K562 (cell line): ENCODE data around the gene YOD1. TPM values are rescaled to one million over a fixed set of nuclear protein-coding genes. Genes with fewer than 3 reads are reported as not detected.

ENCODE experiments used
- BRF1 ChIP-seq: IDR thresholded peaks from 3 replicates; pipeline ENCODE4 v1.6.1; 2011; ENCODE audit warnings: borderline replicate concordance, mild to moderate bottlenecking; ENCODE audit not compliant: insufficient read length; ENCODE audit errors: extremely low read depth
- CXXC5 ChIP-seq: fragments of 250-450 bp; sonication (Bioruptor Pico); IDR thresholded peaks from 2 replicates; pipeline ENCODE4 v1.8.0; 2022; ENCODE audit warnings: inconsistent platforms, mild to moderate bottlenecking, moderate library complexity
- HDAC1 ChIP-seq, 2 experiments: fragments of 450-650 bp; IDR thresholded peaks; 2 replicates each; pipeline ENCODE4 v1.6.1; 2016 to 2017; ENCODE audit warnings: inconsistent platforms in 1 of 2, mild to moderate bottlenecking in 1 of 2, moderate library complexity in 1 of 2
- IFI16 ChIP-seq: fragments of 250-450 bp; sonication (Bioruptor Pico); IDR thresholded peaks from 2 replicates; pipeline ENCODE4 v2.1.2; 2022; ENCODE audit warnings: mild to moderate bottlenecking, inconsistent platforms
- KLF1 ChIP-seq: fragments of 450-650 bp; IDR thresholded peaks from 2 replicates; pipeline ENCODE4 v1.6.1; 2016; ENCODE audit warnings: missing genetic modification characterization, missing compliant biosample characterization
- MCM7 ChIP-seq, 2 experiments: fragments of 450-650 bp; IDR thresholded peaks; 2 replicates each; pipeline ENCODE4 v1.6.1; 2016 to 2018
- NEUROD1 ChIP-seq: fragments of 150-350 bp; IDR thresholded peaks from 2 replicates; pipeline ENCODE4 v1.6.1; 2014; ENCODE audit warnings: borderline replicate concordance, low read length, low read depth; ENCODE audit not compliant: partially characterized antibody
- RCOR1 ChIP-seq, 2 experiments: IDR thresholded peaks; 2 replicates each; pipeline ENCODE4 v1.6.1; 2012; ENCODE audit warnings: low read depth in 2 of 2, low read length in 2 of 2, borderline replicate concordance in 1 of 2, improper control_type of control experiment in 1 of 2
- RFX7 ChIP-seq: fragments of 250-450 bp; sonication (Bioruptor Pico); IDR thresholded peaks from 2 replicates; pipeline ENCODE4 v1.5.1; 2021; ENCODE audit warnings: mild to moderate bottlenecking
- SMAD2 ChIP-seq: fragments of 150-350 bp; IDR thresholded peaks from 2 replicates; pipeline ENCODE4 v1.6.1; 2014; ENCODE audit warnings: low read depth, mild to moderate bottlenecking, low read length
- SMARCB1 ChIP-seq: IDR thresholded peaks from 2 replicates; pipeline ENCODE4 v1.6.1; 2011; ENCODE audit warnings: improper control_type of control experiment, low read depth; ENCODE audit not compliant: insufficient read length
- TCF3 ChIP-seq: sonication (generic); formaldehyde crosslinking; IDR thresholded peaks from 2 replicates; pipeline ENCODE4 v1.4.0; 2020; ENCODE audit warnings: mild to moderate bottlenecking, missing genetic modification reagents
- ZBTB34 ChIP-seq: fragments of 250-450 bp; sonication (Bioruptor Pico); IDR thresholded peaks from 2 replicates; pipeline ENCODE4 v1.8.0; 2021; ENCODE audit warnings: mild to moderate bottlenecking, moderate library complexity
- ZC3H4 ChIP-seq: sonication (generic); formaldehyde crosslinking; IDR thresholded peaks from 2 replicates; pipeline ENCODE4 v1.9.0; 2021; ENCODE audit warnings: missing genetic modification reagents, borderline replicate concordance
- polyA plus RNA-seq, 8 experiments: library from polyadenylated mRNA; depleted of rRNA in 4 of 8; stranded (reverse) in 5 of 8; unstranded in 3 of 8; fragments of >200 nt; fragmentation: Nextera tagmentation in 2 of 8; fragmentation: Illumina TruSeq in 1 of 8; extraction: Ambion mirVana in 2 of 8; extraction: Trizol in 1 of 8; gene quantifications; 2 replicates each; pipeline versions ENCODE4 v1.2.1 to v1.2.3, GENCODE V29; 2011 to 2014; ENCODE audit warnings: inconsistent platforms in 1 of 8, missing spikeins in 1 of 8
- total RNA-seq, 7 experiments: library from RNA; depleted of rRNA in 6 of 7; stranded (reverse); fragments of >200 nt in 6 of 7; fragmentation: Illumina TruSeq in 2 of 7; extraction: Trizol in 2 of 7; gene quantifications; 2 replicates each; pipeline versions ENCODE4 v1.2.1 to v1.2.3, GENCODE V29; 2011 to 2021; ENCODE audit warnings: low replicate concordance in 1 of 7
- TF ChIP-seq, protein P1 (sequence below): fragments of 200-600 bp; sonication (generic); IDR thresholded peaks from one replicate; pipeline ENCODE4 v1.6.1; 2012; ENCODE audit warnings: mild to moderate bottlenecking, low read depth, low read length, inconsistent platforms

The YOD1 gene
- total and polyA plus RNA-seq, 9 of the 15 experiments (the other 6 are each of a cell fraction or from before 2014, with no cell fraction given): 18.2 to 78.1 (median 46.9) TPM

GRCh38 chr1:207025146-207025880, 25.7 kb downstream of the YOD1 start (continued):
- TF ChIP-seq, protein P1, sequence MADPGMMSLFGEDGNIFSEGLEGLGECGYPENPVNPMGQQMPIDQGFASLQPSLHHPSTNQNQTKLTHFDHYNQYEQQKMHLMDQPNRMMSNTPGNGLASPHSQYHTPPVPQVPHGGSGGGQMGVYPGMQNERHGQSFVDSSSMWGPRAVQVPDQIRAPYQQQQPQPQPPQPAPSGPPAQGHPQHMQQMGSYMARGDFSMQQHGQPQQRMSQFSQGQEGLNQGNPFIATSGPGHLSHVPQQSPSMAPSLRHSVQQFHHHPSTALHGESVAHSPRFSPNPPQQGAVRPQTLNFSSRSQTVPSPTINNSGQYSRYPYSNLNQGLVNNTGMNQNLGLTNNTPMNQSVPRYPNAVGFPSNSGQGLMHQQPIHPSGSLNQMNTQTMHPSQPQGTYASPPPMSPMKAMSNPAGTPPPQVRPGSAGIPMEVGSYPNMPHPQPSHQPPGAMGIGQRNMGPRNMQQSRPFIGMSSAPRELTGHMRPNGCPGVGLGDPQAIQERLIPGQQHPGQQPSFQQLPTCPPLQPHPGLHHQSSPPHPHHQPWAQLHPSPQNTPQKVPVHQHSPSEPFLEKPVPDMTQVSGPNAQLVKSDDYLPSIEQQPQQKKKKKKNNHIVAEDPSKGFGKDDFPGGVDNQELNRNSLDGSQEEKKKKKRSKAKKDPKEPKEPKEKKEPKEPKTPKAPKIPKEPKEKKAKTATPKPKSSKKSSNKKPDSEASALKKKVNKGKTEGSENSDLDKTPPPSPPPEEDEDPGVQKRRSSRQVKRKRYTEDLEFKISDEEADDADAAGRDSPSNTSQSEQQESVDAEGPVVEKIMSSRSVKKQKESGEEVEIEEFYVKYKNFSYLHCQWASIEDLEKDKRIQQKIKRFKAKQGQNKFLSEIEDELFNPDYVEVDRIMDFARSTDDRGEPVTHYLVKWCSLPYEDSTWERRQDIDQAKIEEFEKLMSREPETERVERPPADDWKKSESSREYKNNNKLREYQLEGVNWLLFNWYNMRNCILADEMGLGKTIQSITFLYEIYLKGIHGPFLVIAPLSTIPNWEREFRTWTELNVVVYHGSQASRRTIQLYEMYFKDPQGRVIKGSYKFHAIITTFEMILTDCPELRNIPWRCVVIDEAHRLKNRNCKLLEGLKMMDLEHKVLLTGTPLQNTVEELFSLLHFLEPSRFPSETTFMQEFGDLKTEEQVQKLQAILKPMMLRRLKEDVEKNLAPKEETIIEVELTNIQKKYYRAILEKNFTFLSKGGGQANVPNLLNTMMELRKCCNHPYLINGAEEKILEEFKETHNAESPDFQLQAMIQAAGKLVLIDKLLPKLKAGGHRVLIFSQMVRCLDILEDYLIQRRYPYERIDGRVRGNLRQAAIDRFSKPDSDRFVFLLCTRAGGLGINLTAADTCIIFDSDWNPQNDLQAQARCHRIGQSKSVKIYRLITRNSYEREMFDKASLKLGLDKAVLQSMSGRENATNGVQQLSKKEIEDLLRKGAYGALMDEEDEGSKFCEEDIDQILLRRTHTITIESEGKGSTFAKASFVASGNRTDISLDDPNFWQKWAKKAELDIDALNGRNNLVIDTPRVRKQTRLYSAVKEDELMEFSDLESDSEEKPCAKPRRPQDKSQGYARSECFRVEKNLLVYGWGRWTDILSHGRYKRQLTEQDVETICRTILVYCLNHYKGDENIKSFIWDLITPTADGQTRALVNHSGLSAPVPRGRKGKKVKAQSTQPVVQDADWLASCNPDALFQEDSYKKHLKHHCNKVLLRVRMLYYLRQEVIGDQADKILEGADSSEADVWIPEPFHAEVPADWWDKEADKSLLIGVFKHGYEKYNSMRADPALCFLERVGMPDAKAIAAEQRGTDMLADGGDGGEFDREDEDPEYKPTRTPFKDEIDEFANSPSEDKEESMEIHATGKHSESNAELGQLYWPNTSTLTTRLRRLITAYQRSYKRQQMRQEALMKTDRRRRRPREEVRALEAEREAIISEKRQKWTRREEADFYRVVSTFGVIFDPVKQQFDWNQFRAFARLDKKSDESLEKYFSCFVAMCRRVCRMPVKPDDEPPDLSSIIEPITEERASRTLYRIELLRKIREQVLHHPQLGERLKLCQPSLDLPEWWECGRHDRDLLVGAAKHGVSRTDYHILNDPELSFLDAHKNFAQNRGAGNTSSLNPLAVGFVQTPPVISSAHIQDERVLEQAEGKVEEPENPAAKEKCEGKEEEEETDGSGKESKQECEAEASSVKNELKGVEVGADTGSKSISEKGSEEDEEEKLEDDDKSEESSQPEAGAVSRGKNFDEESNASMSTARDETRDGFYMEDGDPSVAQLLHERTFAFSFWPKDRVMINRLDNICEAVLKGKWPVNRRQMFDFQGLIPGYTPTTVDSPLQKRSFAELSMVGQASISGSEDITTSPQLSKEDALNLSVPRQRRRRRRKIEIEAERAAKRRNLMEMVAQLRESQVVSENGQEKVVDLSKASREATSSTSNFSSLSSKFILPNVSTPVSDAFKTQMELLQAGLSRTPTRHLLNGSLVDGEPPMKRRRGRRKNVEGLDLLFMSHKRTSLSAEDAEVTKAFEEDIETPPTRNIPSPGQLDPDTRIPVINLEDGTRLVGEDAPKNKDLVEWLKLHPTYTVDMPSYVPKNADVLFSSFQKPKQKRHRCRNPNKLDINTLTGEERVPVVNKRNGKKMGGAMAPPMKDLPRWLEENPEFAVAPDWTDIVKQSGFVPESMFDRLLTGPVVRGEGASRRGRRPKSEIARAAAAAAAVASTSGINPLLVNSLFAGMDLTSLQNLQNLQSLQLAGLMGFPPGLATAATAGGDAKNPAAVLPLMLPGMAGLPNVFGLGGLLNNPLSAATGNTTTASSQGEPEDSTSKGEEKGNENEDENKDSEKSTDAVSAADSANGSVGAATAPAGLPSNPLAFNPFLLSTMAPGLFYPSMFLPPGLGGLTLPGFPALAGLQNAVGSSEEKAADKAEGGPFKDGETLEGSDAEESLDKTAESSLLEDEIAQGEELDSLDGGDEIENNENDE: no peak
- TF ChIP-seq TCF3 (CRISPR knock-in tag) (no peak), IFI16 (CRISPR knock-in tag) (peak; percentile 79; the same call in 1 of the 2 replicates), KLF1 (tag) (no peak), RFX7 (CRISPR knock-in tag) (no peak; the same call in 1 of the 2 replicates), ZBTB34 (no peak), BRF1 (no peak), HDAC1 (IDR thresholded peaks at IDR 0.05) (no peak), NEUROD1 (no peak), RCOR1 (IDR thresholded peaks at IDR 0.05; ENCODE audit: borderline replicate concordance in 1 of 2, low read depth in 2 of 2, low read length in 2 of 2) (no peak), MCM7 (IDR thresholded peaks at IDR 0.05) (no peak), SMARCB1 (no peak), ZC3H4 (CRISPR knock-in tag) (no peak), SMAD2 (no peak), CXXC5 (peak; percentile 81)
